OCI-LY3 (cell line): ENCODE results near the gene GOLPH3L.
"Not testable (repeated sequence)": the region's sequence is repeated elsewhere in the genome, so short reads cannot be mapped to it uniquely, and the experiment has no call there.

Source experiments
- H2AFZ ChIP-seq: fragments of 200-600, 300-600 bp; shearing (Covaris generic); 2 replicates; pipeline ENCODE4 v1.6.0; 2014; ENCODE audit warnings: antibody characterized with exemption, low read depth, low read length
- H3K27ac ChIP-seq: fragments of 200-600, 300-600 bp; sonication (generic); 2 replicates; pipeline ENCODE4 v1.5.1; 2014; ENCODE audit warnings: mild to moderate bottlenecking, low read length, moderate library complexity, mixed read lengths
- H3K27me3 ChIP-seq: fragments of 200-600, 300-600 bp; sonication (generic); 2 replicates; pipeline ENCODE4 v1.6.1; 2014; ENCODE audit warnings: low read depth, low read length, mixed read lengths
- H3K36me3 ChIP-seq: fragments of 200-600, 300-600 bp; sonication (generic); replicated peaks from 2 replicates; pipeline ENCODE3; 2014; ENCODE audit warnings: low read depth, low read length, mixed read lengths
- H3K4me1 ChIP-seq: fragments of 300-600, 200-600 bp; sonication (generic); 2 replicates; pipeline ENCODE4 v1.6.1; 2014; ENCODE audit warnings: low read length, mixed read lengths
- H3K4me2 ChIP-seq: fragments of 200-600, 300-600 bp; sonication (generic); 2 replicates; pipeline ENCODE4 v1.6.1; 2014; ENCODE audit warnings: low read length, mixed read lengths
- H3K4me3 ChIP-seq: fragments of 300-600, 200-600 bp; sonication (generic); 2 replicates; pipeline ENCODE4 v1.5.1; 2014; ENCODE audit warnings: antibody characterized with exemption, mild to moderate bottlenecking, low read length, moderate library complexity
- H3K79me2 ChIP-seq: fragments of 300-600, 200-600 bp; shearing (Covaris generic); 2 replicates; pipeline ENCODE4 v1.6.1; 2014; ENCODE audit warnings: mild to moderate bottlenecking, low read length, mixed read lengths
- H3K9ac ChIP-seq: fragments of 300-600, 200-600 bp; shearing (Covaris generic); 2 replicates; pipeline ENCODE4 v1.6.0; 2014; ENCODE audit warnings: mild to moderate bottlenecking, low read length, moderate library complexity
- H3K9me3 ChIP-seq: fragments of 200-600, 300-600 bp; shearing (Covaris generic); 2 replicates; pipeline ENCODE4 v1.6.1; 2014; ENCODE audit warnings: low read length, mixed read lengths; ENCODE audit not compliant: insufficient read depth
- H4K20me1 ChIP-seq: fragments of 200-600, 300-600 bp; sonication (generic); 2 replicates; pipeline ENCODE4 v1.6.1; 2016; ENCODE audit warnings: low read length, mixed read lengths; ENCODE audit not compliant: insufficient read depth
- EZH2phosphoT487 ChIP-seq: fragments of 200-600 bp; shearing (Covaris generic); IDR thresholded peaks from 2 replicates; pipeline ENCODE4 v1.6.1; 2018; ENCODE audit warnings: antibody characterized with exemption, mixed run types, low read depth
- TF ChIP-seq, protein P1 (sequence below): fragments of 200-600, 300-600 bp; sonication (generic); IDR thresholded peaks from 2 replicates; pipeline ENCODE4 v1.5.1; 2014; ENCODE audit warnings: antibody characterized with exemption, low read length, low read depth

Gene GOLPH3L

GRCh38 chr1:150629115-150629928 lies 67.6 kb downstream of the GOLPH3L start, which contains the start of gene ENSA:
Gene ENSA, minus strand, starts transcription at chr1:150629612. Its CDS starts 142 bp downstream, at chr1:150629470.
- Histone ChIP-seq H3K4me3 (peak within 1 kb of the TSS; percentile 82), H2AFZ (peak within 1 kb of the TSS; percentile 80), H3K27me3 (no peaks in the 10 kb centered on the region), H3K9me3 (no peaks in the 10 kb centered on the region), H3K4me2 (peak within 1 kb of the TSS; percentile 99), H3K27ac (peak within 1 kb of the TSS; percentile 87), H3K36me3 (peaks cover 27% of the 10 kb centered on the region), H4K20me1 (peaks cover 11% of the 10 kb centered on the region), H3K4me1 (peaks cover 21% of the 10 kb centered on the region), H3K79me2 (peaks cover 40% of the 10 kb centered on the region), H3K9ac (peak within 1 kb of the TSS; percentile 89)
- TF ChIP-seq, protein P1, sequence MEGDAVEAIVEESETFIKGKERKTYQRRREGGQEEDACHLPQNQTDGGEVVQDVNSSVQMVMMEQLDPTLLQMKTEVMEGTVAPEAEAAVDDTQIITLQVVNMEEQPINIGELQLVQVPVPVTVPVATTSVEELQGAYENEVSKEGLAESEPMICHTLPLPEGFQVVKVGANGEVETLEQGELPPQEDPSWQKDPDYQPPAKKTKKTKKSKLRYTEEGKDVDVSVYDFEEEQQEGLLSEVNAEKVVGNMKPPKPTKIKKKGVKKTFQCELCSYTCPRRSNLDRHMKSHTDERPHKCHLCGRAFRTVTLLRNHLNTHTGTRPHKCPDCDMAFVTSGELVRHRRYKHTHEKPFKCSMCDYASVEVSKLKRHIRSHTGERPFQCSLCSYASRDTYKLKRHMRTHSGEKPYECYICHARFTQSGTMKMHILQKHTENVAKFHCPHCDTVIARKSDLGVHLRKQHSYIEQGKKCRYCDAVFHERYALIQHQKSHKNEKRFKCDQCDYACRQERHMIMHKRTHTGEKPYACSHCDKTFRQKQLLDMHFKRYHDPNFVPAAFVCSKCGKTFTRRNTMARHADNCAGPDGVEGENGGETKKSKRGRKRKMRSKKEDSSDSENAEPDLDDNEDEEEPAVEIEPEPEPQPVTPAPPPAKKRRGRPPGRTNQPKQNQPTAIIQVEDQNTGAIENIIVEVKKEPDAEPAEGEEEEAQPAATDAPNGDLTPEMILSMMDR = no peak
- no peak for TF ChIP-seq EZH2phosphoT487

DNA sequence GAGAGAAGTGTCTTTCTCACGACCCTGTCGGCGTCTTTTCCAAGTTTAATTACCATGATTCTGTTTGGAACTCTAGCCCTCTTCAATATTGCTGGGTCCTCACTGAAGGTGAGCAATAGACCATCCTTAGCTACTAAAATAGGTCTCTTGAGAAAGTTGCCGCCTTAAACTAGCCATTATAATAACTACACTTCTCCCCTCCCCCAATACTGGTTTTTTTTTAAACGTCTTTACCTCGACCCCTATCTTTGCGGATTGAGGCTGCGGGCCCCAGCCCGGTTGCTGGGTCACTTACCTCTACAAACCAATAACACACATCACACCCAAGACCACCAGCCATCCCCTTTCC lies 68.2 kb downstream of the GOLPH3L start:
- no peak overlapping the region for H2AFZ ChIP-seq

DNA sequence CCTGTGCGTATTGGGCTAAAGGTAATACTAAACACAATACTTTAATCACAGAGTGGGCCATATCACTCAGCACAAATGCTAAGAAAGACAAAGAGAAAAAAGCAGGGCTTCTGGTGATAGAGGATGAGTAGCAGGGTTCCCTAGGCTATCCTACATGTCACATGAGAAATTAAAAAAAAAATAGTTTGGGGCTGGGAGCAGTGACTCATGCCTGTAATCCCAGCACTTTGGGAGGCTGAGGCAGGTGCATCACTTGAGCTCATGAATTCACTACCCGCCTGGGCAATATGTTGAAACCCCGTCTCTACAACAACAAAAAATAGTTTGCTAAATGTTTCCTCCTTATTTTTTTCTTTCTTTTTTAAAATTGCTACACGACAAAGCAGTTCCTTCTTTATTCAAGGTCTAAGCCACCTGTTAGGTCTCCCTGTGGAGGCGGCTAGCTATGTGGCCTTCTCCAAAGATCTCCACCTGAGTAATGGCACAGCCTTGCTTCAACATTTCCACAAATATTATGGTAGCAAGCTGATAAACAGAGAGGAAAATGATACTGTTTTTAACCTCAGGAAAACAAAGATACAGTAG lies 69.0 kb downstream of the GOLPH3L start:
- TF ChIP-seq, protein P1 = no peak
- TF ChIP-seq EZH2phosphoT487 = no peak
- peaks cover 32% of the 10 kb centered on the region for H3K36me3 ChIP-seq
- H3K4me3 ChIP-seq = peak overlapping the region; percentile 82
- H3K9me3 ChIP-seq = no peaks in the 10 kb centered on the region
- H2AFZ ChIP-seq = no peak overlapping the region
- no peaks in the 10 kb centered on the region for H3K27me3 ChIP-seq
- no peak overlapping the region for H3K27ac ChIP-seq
- H3K79me2 ChIP-seq = peaks cover 40% of the 10 kb centered on the region
- H3K4me2 ChIP-seq = peak overlapping the region; percentile 88
- H3K9ac ChIP-seq = peak overlapping the region; percentile 89
- peaks cover 21% of the 10 kb centered on the region for H3K4me1 ChIP-seq
- H4K20me1 ChIP-seq = peaks cover 11% of the 10 kb centered on the region

More for the DNA sequence above, 68.2 kb downstream of the GOLPH3L start:
- H3K79me2 ChIP-seq = peaks cover 40% of the 10 kb centered on the region
- H3K9ac ChIP-seq = peak overlapping the region; percentile 89
- H3K36me3 ChIP-seq = peaks cover 27% of the 10 kb centered on the region
- H3K4me1 ChIP-seq = peaks cover 21% of the 10 kb centered on the region
- TF ChIP-seq EZH2phosphoT487 = no peak
- TF ChIP-seq, protein P1 = no peak
- peaks cover 11% of the 10 kb centered on the region for H4K20me1 ChIP-seq
- no peaks in the 10 kb centered on the region for H3K27me3 ChIP-seq
- H3K9me3 ChIP-seq = no peaks in the 10 kb centered on the region
- H3K4me2 ChIP-seq = peak overlapping the region; percentile 88
- peak overlapping the region; percentile 87 for H3K27ac ChIP-seq
- peak overlapping the region; percentile 82 for H3K4me3 ChIP-seq

GRCh38 chr1:150626150-150626549 lies 70.8 kb downstream of the GOLPH3L start:
- Histone ChIP-seq H3K27ac (no peak overlapping the region), H3K4me2 (no peak overlapping the region), H3K79me2 (peaks cover 40% of the 10 kb centered on the region), H3K9me3 (no peaks in the 10 kb centered on the region), H3K4me1 (peaks cover 31% of the 10 kb centered on the region), H4K20me1 (peaks cover 14% of the 10 kb centered on the region), H2AFZ (no peak overlapping the region), H3K4me3 (no peak overlapping the region), H3K9ac (no peak overlapping the region), H3K36me3 (peaks cover 44% of the 10 kb centered on the region), H3K27me3 (no peaks in the 10 kb centered on the region)
- TF ChIP-seq, protein P1 = no peak
- no peak for TF ChIP-seq EZH2phosphoT487

- H3K27ac ChIP-seq, H3K9ac ChIP-seq, H3K4me2 ChIP-seq, H2AFZ ChIP-seq, H3K4me3 ChIP-seq, H3K9me3 ChIP-seq, H3K27me3 ChIP-seq: not testable (repeated sequence)
- H4K20me1 ChIP-seq = peaks cover 14% of the 10 kb centered on the region
- peaks cover 58% of the 10 kb centered on the region for H3K36me3 ChIP-seq
- H3K79me2 ChIP-seq = peaks cover 31% of the 10 kb centered on the region
- H3K4me1 ChIP-seq = peaks cover 23% of the 10 kb centered on the region
Measured at GRCh38 chr1:150624546-150624945, 72.4 kb downstream of the GOLPH3L start.

GRCh38 chr1:150624134-150624533 lies 72.8 kb downstream of the GOLPH3L start:
- not testable (repeated sequence) for H3K9me3 ChIP-seq, H2AFZ ChIP-seq, H3K4me2 ChIP-seq, H3K4me3 ChIP-seq, H3K9ac ChIP-seq, H3K27ac ChIP-seq, H3K27me3 ChIP-seq
- H3K79me2 ChIP-seq = peaks cover 31% of the 10 kb centered on the region
- peaks cover 62% of the 10 kb centered on the region for H3K36me3 ChIP-seq
- H3K4me1 ChIP-seq = peaks cover 23% of the 10 kb centered on the region
- peaks cover 14% of the 10 kb centered on the region for H4K20me1 ChIP-seq
